CD4-positive, CD25-positive, alpha-beta regulatory T cell (primary cell): ENCODE measurements around the gene CTPS2. TPM values are rescaled to one million over a fixed set of nuclear protein-coding genes. Genes with fewer than 3 reads are reported as not detected.

ENCODE experiments used
- ATAC-seq, 2 donors: fragments of 150-1000 bp; cut with Tn5 transposase; one replicate each; pipeline ENCODE4 v1.10.0; 2021; ENCODE audit warnings: low read depth in 2 of 2, moderate number of reproducible peaks in 2 of 2, moderate library complexity in 1 of 2
- DNase-seq, 3 donors: peaks; one replicate each; pipeline versions ENCODE4 v3.0.0 to v3.0.0-alpha.2; 2012 to 2022; ENCODE audit warnings: mixed read lengths in 1 of 3
- H3K27ac ChIP-seq: one replicate; pipeline ENCODE4 v1.7.0; 2013; ENCODE audit warnings: mild to moderate bottlenecking, low read length; ENCODE audit not compliant: insufficient read depth, poor library complexity, severe bottlenecking
- H3K27me3 ChIP-seq: one replicate; pipeline ENCODE4 v1.7.0; 2013; ENCODE audit warnings: low read length; ENCODE audit not compliant: control insufficient read depth, insufficient read depth
- H3K36me3 ChIP-seq: one replicate; pipeline ENCODE4 v1.7.0; 2013; ENCODE audit warnings: mild to moderate bottlenecking, low read length, moderate library complexity; ENCODE audit not compliant: control insufficient read depth, insufficient read depth
- H3K4me1 ChIP-seq: 2 replicates; pipeline ENCODE4 v1.7.0; 2013; ENCODE audit warnings: mild to moderate bottlenecking, low read length; ENCODE audit not compliant: insufficient read depth, control insufficient read depth, poor library complexity, severe bottlenecking
- H3K4me3 ChIP-seq: one replicate; pipeline ENCODE4 v1.7.0; 2013; ENCODE audit warnings: low read depth, mild to moderate bottlenecking, low read length, moderate library complexity
- H3K9me3 ChIP-seq, 2 experiments: 1 replicate in 1 of 2; 2 replicates in 1 of 2; pipeline ENCODE4 v1.7.0; 2013; ENCODE audit warnings: low read length in 2 of 2, mild to moderate bottlenecking in 1 of 2, moderate library complexity in 1 of 2; ENCODE audit not compliant: control insufficient read depth in 2 of 2
- H3K27ac Mint-ChIP-seq, 3 donors: one replicate each; pipeline ENCODE4 v1.8.0; 2020 to 2022; ENCODE audit warnings: mild to moderate bottlenecking in 3 of 3, mixed read lengths in 3 of 3, moderate library complexity in 2 of 3
- H3K27me3 Mint-ChIP-seq: one replicate; pipeline ENCODE4 v1.8.0; 2022; ENCODE audit warnings: mild to moderate bottlenecking, mixed read lengths
- H3K36me3 Mint-ChIP-seq: one replicate; pipeline ENCODE4 v1.8.0; 2020; ENCODE audit warnings: mixed read lengths
- H3K4me1 Mint-ChIP-seq, 4 donors: one replicate each; pipeline ENCODE4 v1.8.0; 2020 to 2022; ENCODE audit warnings: mixed read lengths in 4 of 4, mild to moderate bottlenecking in 1 of 4
- H3K4me3 Mint-ChIP-seq, 4 donors: one replicate each; pipeline ENCODE4 v1.8.0; 2020 to 2022; ENCODE audit warnings: mild to moderate bottlenecking in 4 of 4, mixed read lengths in 4 of 4, moderate library complexity in 3 of 4
- H3K9me3 Mint-ChIP-seq, 7 donors: one replicate each; pipeline ENCODE4 v1.8.0; 2020 to 2022; ENCODE audit warnings: mixed read lengths in 7 of 7, mild to moderate bottlenecking in 3 of 7, moderate library complexity in 2 of 7
- polyA plus RNA-seq, 4 donors: library from polyadenylated mRNA; unstranded; fragments of 300-500 nt; fragmentation: Illumina TruSeq; gene quantifications; one replicate each; pipeline ENCODE4 v1.2.3, GENCODE V29; 2021
- total RNA-seq: library from RNA; stranded (reverse); gene quantifications from one replicate; pipeline ENCODE4 v1.2.3, GENCODE V29; 2022

The CTPS2 gene
- total and polyA plus RNA-seq, 5 donors from 2014 or later = 3.7 to 4.8 (median 4.5) TPM

DNA sequence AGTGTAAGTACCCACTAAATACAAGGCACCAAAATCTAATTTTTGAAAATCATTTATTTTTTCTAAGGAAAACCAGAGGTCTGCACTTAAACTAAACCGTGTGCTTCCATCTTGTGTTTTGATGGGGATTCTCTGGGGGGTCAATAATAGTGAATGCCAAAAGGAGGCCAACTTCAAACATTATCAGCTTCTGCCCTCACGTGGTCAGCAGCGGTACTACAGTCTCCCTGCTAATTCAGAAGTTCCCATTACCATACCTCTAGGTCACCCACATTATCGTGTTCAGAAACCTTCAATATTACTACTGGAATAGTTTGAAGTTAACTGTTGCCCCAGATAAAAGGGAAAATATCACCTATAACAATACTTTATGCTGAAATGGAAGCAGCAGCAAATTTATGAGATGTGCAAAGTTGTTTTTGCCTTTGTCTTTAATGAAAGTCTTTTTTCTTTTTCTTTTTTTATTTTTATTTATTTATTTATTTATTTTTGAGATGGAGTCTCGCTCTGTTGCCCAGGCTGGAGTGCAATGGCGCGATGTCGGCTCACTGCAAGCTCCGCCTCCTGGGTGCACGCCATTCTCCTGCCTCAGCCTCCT lies 17.3 kb downstream of the CTPS2 start:
- ATAC-seq = peak; percentile 61 to 68
- Histone ChIP-seq H3K4me3 (no peak overlapping the region), H3K36me3 (no peaks in the 10 kb centered on the region), H3K27me3 (no peaks in the 10 kb centered on the region), H3K27ac (no peak overlapping the region), H3K9me3 (no peaks in the 10 kb centered on the region), H3K4me1 (no peaks in the 10 kb centered on the region)
- Mint-ChIP-seq H3K4me1 (no peaks in the 10 kb centered on the region), H3K9me3 (no peaks in the 10 kb centered on the region), H3K27me3 (no peaks in the 10 kb centered on the region), H3K36me3 (peaks cover 4% of the 10 kb centered on the region), H3K4me3 (no peak overlapping the region), H3K27ac (no peak overlapping the region)
- peak; percentile 36 to 63 (median 58) for DNase-seq

DNA sequence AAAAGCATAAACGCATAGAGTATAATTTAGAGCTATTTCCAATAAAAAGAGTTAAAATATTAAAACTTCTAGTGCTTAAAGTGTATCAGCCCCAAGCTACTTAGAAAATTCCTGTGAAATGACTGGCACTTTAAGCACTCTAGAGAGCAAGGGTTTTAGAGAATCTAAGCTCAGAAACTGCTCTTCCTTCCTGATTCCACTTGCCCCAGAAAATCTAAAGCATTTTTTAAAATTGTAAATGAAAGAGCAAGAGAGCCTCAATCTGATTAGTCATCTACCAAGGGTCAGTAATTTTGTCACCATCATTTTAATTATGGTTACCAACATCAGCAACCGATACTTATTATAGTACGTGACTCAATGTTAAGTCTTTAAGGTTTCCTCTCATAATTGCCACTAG lies 25.0 kb downstream of the CTPS2 start:
- no peak for ATAC-seq
- H3K4me1 Mint-ChIP-seq = no peaks in the 10 kb centered on the region
- peaks cover 5% of the 10 kb centered on the region for H3K36me3 Mint-ChIP-seq

DNA sequence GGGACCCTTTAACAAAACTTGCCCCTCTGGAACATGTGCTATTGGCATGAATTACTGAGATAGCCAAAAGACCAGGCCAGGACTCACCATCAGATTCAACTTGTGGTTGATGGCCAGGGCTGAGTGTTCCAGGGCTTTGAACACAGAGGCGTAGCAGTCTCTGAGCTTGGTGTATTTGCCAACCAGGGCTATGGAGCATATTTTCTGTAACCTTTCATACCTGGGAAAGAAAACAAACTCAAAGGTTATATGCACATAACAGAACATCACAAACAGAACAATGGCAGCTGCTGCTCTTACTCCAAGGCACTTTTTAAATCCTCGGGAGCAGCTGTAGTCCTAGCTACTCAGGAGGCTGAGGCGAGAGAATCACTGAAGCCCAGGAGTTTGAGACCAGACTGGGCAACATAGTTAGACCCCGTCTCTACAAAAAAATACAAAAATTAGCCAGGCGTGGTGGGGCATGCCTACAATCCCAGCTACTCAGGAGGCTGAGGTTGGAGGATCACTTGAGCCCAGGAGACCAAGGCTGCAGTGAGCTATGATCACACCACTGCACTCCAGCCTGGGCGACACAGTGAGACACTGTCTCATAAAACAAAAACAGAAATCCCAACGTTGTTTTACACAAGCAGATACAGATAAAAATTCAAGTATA lies 29.3 kb downstream of the CTPS2 start:
- peaks cover 5% of the 10 kb centered on the region for H3K36me3 Mint-ChIP-seq
- no peak overlapping the region for H3K27ac ChIP-seq
- no peak overlapping the region for H3K27ac Mint-ChIP-seq
- H3K9me3 ChIP-seq = no peaks in the 10 kb centered on the region
- H3K4me1 Mint-ChIP-seq = no peaks in the 10 kb centered on the region
- no peaks in the 10 kb centered on the region for H3K4me1 ChIP-seq
- ATAC-seq (no peak), DNase-seq (no peak)
- H3K4me3 Mint-ChIP-seq = no peak overlapping the region
- H3K9me3 Mint-ChIP-seq = peaks cover 0 to 2% (median 0%) of the 10 kb centered on the region in 7 donors
- H3K4me3 ChIP-seq = no peak overlapping the region
- no peaks in the 10 kb centered on the region for H3K27me3 ChIP-seq
- H3K36me3 ChIP-seq = peaks cover under 1% of the 10 kb centered on the region
- H3K27me3 Mint-ChIP-seq = no peaks in the 10 kb centered on the region

More for the DNA sequence above, 25.0 kb downstream of the CTPS2 start:
- Mint-ChIP-seq H3K27me3 (no peaks in the 10 kb centered on the region), H3K9me3 (peaks cover 0 to 2% (median 0%) of the 10 kb centered on the region in 7 donors), H3K4me3 (no peak overlapping the region), H3K27ac (no peak overlapping the region)
- H3K27ac ChIP-seq = no peak overlapping the region
- H3K36me3 ChIP-seq = no peaks in the 10 kb centered on the region
- H3K4me1 ChIP-seq = no peaks in the 10 kb centered on the region
- no peaks in the 10 kb centered on the region for H3K27me3 ChIP-seq
- no peak for DNase-seq
- no peak overlapping the region for H3K4me3 ChIP-seq
- no peaks in the 10 kb centered on the region for H3K9me3 ChIP-seq

DNA sequence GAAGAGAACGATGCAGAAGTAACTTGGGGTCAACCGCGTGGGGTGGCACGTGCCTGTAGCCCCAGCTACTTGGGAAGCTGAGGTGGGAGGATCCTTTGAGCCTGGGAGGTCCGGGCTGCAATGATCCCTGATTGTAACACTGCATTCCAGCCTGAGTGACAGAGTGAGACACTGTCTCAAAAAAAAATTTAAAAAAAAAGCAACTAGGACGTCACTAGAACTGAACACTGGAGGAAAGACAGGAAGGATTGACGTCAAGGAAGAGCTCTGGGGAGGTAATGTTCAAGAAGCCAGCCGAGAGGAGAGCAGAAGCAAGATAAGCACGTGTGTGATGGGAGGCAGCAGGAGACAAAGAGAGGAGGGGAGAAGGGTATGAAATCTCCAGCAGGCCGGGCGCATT lies 33.8 kb downstream of the CTPS2 start:
- no peaks in the 10 kb centered on the region for H3K27me3 Mint-ChIP-seq
- ATAC-seq = no peak
- H3K27ac Mint-ChIP-seq = peak overlapping the region in 1 of 3 donors; percentile 36

DNA sequence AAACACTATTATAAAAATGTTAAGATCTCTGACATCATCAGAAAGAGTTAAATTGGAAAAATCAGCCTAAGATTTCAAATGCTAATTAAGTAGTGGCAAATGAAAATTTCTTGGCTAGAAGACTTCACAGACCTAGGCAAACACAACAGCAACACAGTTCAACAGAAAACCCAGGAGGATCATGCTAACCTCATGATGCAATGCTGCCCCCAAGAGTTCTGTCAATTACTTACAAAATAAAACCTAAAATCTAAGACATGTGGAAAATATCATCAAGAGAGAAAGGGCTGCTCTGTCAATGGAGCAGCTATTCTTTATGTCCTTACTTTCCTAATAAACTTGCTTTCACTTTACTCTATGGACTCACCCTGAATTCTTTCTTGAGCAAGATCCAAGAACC lies 41.5 kb downstream of the CTPS2 start:
- no peaks in the 10 kb centered on the region for H3K4me1 ChIP-seq
- DNase-seq = peak in 2 of 3 donors; percentile 30 to 61
- Mint-ChIP-seq H3K9me3 (no peaks in the 10 kb centered on the region), H3K27ac (no peak overlapping the region), H3K27me3 (no peaks in the 10 kb centered on the region), H3K36me3 (peaks cover 5% of the 10 kb centered on the region), H3K4me1 (peaks cover 0 to 2% (median 0%) of the 10 kb centered on the region in 4 donors), H3K4me3 (no peak overlapping the region)
- no peak for ATAC-seq
- no peaks in the 10 kb centered on the region for H3K9me3 ChIP-seq
- H3K27me3 ChIP-seq = no peaks in the 10 kb centered on the region
- H3K27ac ChIP-seq = no peak overlapping the region
- H3K36me3 ChIP-seq = peaks cover 6% of the 10 kb centered on the region
- no peak overlapping the region for H3K4me3 ChIP-seq

More for the DNA sequence above, 33.8 kb downstream of the CTPS2 start:
- H3K4me3 Mint-ChIP-seq = no peak overlapping the region
- no peak overlapping the region for H3K4me3 ChIP-seq
- H3K9me3 Mint-ChIP-seq = no peaks in the 10 kb centered on the region
- H3K27me3 ChIP-seq = no peaks in the 10 kb centered on the region
- DNase-seq = no peak
- H3K9me3 ChIP-seq = no peaks in the 10 kb centered on the region
- H3K36me3 Mint-ChIP-seq = peaks cover 9% of the 10 kb centered on the region
- H3K4me1 Mint-ChIP-seq = no peaks in the 10 kb centered on the region
- no peaks in the 10 kb centered on the region for H3K4me1 ChIP-seq
- H3K36me3 ChIP-seq = peaks cover 4% of the 10 kb centered on the region
- H3K27ac ChIP-seq = no peak overlapping the region

DNA sequence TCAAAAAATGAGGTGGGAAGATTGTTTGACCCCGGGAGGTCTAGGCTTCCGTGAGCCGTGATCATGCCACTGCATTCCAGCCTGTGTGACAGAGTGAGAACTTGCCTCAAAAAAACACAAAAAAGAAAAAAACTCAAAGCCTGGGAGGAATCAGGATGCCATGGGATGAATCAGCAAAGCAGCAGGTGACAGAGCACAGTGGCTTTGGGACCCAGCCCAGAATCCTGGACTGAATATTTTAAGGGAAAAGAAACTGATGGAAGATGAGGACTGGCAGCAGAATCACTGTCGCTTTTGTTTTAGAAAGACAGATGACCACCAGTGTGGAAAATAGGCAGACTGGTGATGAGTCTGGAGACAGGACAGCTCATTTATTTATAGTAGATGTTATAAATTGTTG lies 45.9 kb downstream of the CTPS2 start:
- no peak for ATAC-seq
- H3K27me3 ChIP-seq = no peaks in the 10 kb centered on the region
- no peak overlapping the region for H3K27ac ChIP-seq
- H3K36me3 ChIP-seq = peaks cover 6% of the 10 kb centered on the region
- no peak for DNase-seq
- no peak overlapping the region for H3K4me3 ChIP-seq
- Mint-ChIP-seq H3K9me3 (no peaks in the 10 kb centered on the region), H3K4me1 (peaks cover 0 to 4% (median 0%) of the 10 kb centered on the region in 4 donors), H3K4me3 (no peak overlapping the region), H3K27me3 (no peaks in the 10 kb centered on the region), H3K36me3 (peaks cover 6% of the 10 kb centered on the region), H3K27ac (no peak overlapping the region)
- H3K4me1 ChIP-seq = no peaks in the 10 kb centered on the region
- no peaks in the 10 kb centered on the region for H3K9me3 ChIP-seq

DNA sequence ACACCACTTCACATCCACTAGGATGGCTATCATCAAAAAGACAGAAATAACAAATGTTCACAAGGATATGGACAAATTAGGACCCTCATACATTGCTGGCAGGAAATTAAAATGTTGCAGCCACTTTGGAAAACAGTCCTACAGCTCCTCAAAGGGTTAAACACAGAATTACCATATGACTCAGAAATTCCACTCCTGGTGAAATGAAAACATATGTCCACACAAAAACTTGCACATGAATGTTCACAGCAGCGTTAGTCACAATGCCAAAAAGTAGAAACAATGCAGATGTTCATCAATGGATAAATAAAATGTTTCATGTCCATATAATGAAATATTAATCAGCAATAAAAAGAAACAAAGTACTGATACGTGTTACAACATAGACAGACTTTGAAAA lies 47.4 kb downstream of the CTPS2 start:
- Mint-ChIP-seq H3K27ac (no peak overlapping the region), H3K36me3 (peaks cover 6% of the 10 kb centered on the region), H3K4me3 (no peak overlapping the region), H3K9me3 (no peaks in the 10 kb centered on the region), H3K27me3 (no peaks in the 10 kb centered on the region), H3K4me1 (peaks cover 0 to 2% (median 0%) of the 10 kb centered on the region in 4 donors)
- no peak for DNase-seq
- H3K27me3 ChIP-seq = no peaks in the 10 kb centered on the region
- H3K9me3 ChIP-seq = no peaks in the 10 kb centered on the region
- H3K4me3 ChIP-seq = no peak overlapping the region
- no peaks in the 10 kb centered on the region for H3K4me1 ChIP-seq
- H3K36me3 ChIP-seq = peaks cover 6% of the 10 kb centered on the region
- no peak overlapping the region for H3K27ac ChIP-seq
- ATAC-seq = no peak

DNA sequence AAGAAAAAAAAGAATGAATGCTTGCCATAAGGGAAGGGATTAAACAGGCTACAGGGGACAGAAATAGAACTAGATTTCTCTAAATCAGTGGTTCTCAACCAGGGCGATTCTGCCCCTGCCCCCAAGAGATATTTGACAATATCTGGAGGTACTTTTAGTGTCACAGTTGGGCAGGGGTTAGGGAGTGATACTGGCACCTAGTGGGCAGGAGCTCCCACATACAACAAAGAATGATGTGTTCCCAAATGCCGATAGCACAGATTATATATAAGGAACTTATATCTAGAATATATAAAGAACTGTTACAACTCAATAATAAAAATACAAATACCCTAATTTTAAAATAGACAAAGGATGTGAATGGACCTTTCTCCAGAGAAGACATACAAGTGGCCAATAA lies 47.8 kb downstream of the CTPS2 start:
- Histone ChIP-seq H3K4me3 (no peak overlapping the region), H3K36me3 (peaks cover 6% of the 10 kb centered on the region), H3K27me3 (no peaks in the 10 kb centered on the region), H3K9me3 (no peaks in the 10 kb centered on the region), H3K4me1 (no peaks in the 10 kb centered on the region), H3K27ac (no peak overlapping the region)
- no peak overlapping the region for H3K27ac Mint-ChIP-seq
- DNase-seq = no peak
- no peak for ATAC-seq
- no peaks in the 10 kb centered on the region for H3K27me3 Mint-ChIP-seq
- no peak overlapping the region for H3K4me3 Mint-ChIP-seq
- peaks cover 0 to 2% (median 0%) of the 10 kb centered on the region in 4 donors for H3K4me1 Mint-ChIP-seq
- H3K36me3 Mint-ChIP-seq = peaks cover 6% of the 10 kb centered on the region
- no peaks in the 10 kb centered on the region for H3K9me3 Mint-ChIP-seq
